Testis (tissue), 2 donors: ENCODE data around the gene HK3.

Experiments
- POLR2A ChIP-seq: fragments of 450-650 bp; IDR thresholded peaks from one replicate; pipeline ENCODE4 v1.6.1; 2017; ENCODE audit warnings: antibody characterized with exemption, mild to moderate bottlenecking, moderate library complexity
- TF ChIP-seq, protein P1 (sequence below), 3 experiments: fragments of 450-650 bp in 2 of 3; fragments of 200-600 bp in 1 of 3; sonication (generic) in 1 of 3; IDR thresholded peaks; one replicate each; pipeline ENCODE4 v1.5.1; 2016 to 2019; ENCODE audit warnings: antibody characterized with exemption in 3 of 3, mild to moderate bottlenecking in 2 of 3, moderate library complexity in 1 of 3

DNA sequence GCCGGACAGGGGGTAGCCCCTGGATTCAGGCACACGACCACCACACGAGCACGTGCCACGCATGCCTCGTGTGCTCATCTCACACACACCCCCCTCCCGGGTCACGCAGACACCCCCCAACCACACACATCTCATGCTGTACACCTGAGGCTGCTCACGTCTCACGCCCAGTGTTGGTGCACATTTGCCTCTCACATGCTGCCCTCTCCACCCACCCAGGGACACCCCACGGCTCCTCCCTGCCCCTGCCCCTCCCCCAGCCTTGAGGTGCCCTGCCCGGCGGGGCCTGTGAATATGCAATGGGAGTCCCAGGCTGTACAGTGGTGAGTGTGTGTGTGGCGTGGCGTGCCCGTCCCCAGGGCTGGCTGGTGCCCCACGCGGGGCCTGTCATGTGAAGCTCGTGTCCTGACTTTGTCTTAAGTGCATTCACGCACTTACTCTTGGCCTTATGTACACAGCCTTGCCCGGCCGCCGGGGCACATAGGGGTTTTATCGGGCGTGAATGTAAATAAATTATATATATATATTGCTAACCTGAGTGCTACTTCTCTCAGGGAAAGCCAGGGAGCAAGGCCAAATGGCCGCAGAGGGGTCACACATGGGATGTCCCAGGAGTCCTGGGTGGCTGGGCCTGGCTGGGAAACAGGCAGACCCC is 18.7 kb downstream of the HK3 start:
- TF ChIP-seq, protein P1, sequence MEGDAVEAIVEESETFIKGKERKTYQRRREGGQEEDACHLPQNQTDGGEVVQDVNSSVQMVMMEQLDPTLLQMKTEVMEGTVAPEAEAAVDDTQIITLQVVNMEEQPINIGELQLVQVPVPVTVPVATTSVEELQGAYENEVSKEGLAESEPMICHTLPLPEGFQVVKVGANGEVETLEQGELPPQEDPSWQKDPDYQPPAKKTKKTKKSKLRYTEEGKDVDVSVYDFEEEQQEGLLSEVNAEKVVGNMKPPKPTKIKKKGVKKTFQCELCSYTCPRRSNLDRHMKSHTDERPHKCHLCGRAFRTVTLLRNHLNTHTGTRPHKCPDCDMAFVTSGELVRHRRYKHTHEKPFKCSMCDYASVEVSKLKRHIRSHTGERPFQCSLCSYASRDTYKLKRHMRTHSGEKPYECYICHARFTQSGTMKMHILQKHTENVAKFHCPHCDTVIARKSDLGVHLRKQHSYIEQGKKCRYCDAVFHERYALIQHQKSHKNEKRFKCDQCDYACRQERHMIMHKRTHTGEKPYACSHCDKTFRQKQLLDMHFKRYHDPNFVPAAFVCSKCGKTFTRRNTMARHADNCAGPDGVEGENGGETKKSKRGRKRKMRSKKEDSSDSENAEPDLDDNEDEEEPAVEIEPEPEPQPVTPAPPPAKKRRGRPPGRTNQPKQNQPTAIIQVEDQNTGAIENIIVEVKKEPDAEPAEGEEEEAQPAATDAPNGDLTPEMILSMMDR (IDR thresholded peaks at IDR 0.05) = no peak
- TF ChIP-seq POLR2A = no peak
